Stomach (tissue), 4 donors: ENCODE results near the gene IL9R.

Experiments
- CTCF ChIP-seq, 7 experiments: fragments of 450-650 bp in 4 of 7; fragments of 200-600 bp in 3 of 7; sonication (generic) in 3 of 7; IDR thresholded peaks; one replicate each; pipeline ENCODE4 v1.5.1; 2016 to 2019; ENCODE audit warnings: antibody characterized with exemption in 7 of 7, control low read depth in 2 of 7, mild to moderate bottlenecking in 1 of 7
- POLR2AphosphoS5 ChIP-seq, 3 donors: sonication (generic); formaldehyde crosslinking; IDR thresholded peaks; one replicate each; pipeline ENCODE4 v1.6.1; 2016; ENCODE audit warnings: antibody characterized with exemption in 3 of 3

- TF ChIP-seq POLR2AphosphoS5 (IDR thresholded peaks at IDR 0.05): no peak
- TF ChIP-seq CTCF (IDR thresholded peaks at IDR 0.05): no peak
Measured at GRCh38 chrX:155953055-155953454, 44.4 kb upstream of the IL9R start.
